GM21390 (cell line): ENCODE results near the gene MYO7B.

Experiments
- ATAC-seq: cut with Tn5 transposase; IDR thresholded peaks from one replicate; pipeline ENCODE4 v1.9.1; 2021; ENCODE audit not compliant: unreplicated experiment

The MYO7B gene

GRCh38 chr2:127646487-127647241 is 111.2 kb downstream of the MYO7B start:
- ATAC-seq = no peak

DNA sequence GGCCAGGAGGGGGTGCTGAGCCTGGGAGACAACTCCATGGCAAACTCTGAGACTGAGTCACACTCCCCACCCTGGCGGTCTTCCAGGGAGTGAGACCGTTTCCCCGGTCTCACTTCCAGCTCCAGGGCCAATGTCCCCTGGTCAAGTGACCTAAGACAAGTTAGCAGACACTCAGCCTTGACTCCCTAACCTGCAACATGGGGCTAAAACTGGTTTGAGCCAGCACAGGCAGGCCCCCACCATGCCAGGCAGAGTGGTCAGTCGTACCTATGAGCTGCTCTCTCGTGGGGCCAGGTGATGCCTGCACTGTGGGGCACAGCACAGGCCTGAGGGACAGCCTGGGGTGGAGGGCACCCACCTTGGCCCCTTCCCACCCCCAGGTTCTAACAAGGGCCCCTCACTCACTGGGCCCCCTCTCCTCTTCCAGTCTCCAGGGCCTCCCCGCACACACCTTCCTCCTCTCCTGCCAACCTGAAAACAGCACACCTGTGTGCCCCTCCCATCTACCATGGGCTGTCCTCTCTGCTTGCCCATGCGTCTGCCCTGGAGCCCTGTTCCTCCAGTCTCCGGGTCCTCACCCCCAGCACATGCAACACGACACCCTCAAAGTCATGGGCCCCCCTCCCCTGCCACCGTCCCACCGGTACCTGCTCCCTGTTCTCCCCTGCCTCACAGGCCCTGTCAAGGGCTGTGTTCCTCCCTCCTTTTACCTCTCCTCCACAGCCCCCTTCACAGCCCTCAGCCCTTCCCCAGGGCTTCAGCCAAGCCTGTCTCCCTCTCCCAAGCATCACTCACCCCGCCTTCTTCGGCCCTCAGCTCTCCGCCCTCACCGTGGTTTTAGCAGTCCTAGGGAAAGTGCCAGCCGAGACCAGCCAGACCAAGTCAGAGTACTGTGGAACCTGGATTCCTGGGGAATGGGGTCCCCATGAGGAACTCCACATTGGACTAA is 112.0 kb downstream of the MYO7B start:
- ATAC-seq = no peak

DNA sequence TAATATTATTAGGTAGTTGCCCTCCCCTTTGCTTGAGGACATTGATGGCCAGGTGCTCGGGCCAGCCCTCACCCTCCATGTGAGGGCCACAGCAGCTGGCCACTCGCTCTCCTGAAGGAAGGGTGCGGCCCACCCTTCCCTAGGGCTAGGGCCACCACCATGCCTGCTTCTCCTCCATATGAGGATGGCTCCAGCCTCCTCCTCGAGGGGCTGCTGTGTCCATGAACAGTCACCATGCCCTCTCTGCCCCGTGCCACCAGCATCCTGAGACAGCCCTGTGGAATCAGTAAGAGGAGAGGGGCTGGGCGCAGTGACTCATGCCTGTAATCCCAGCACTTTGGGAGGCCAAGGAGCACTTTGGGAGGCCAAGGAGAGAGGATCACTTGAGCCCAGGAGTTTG is 112.8 kb downstream of the MYO7B start:
- no peak for ATAC-seq

DNA sequence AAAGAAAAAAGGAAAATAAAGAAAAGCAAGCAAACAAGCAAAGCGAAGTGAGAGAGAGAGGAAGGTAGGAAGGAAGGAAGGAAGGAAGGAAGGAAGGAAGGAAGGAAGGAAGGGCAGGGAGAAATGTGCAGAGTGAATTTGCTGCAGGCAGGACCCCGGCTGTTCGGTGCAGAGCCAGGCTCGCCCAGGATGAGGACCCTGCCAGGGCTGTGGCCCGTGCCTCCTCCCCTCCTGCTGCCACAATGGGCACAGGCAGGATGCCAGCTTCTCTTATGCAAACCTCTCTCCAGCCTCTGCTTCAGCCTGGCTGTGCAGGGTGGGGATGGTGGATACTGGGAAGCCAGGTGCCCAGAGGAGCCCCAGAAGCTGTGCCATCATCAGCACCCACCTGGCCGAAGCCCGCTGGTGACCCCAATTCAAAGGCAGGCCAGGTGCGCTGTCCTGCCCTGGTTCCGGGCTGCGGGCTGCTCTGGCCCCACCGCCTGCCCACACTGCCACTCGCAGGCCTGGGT is 113.7 kb downstream of the MYO7B start:
- no peak for ATAC-seq

DNA sequence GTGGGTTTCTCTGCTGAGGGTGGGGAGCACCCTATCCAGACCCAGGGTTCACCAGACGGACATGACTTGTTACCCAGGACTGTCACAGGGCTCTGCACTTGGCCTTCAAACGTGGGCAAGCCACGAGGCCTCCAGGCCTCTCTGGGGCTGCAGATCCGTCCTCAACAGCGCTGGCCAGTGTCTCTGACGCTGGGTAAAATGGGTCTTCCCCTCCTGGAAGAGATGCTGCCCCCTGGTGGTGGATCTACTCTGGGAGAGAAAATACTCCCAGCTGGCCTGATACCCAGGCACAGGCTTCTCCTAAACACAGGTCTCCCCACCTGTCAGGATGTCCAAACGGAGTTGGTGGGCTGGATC is 114.2 kb downstream of the MYO7B start:
- ATAC-seq = no peak

GRCh38 chr2:127650041-127650784 is 114.7 kb downstream of the MYO7B start:
- ATAC-seq = no peak

DNA sequence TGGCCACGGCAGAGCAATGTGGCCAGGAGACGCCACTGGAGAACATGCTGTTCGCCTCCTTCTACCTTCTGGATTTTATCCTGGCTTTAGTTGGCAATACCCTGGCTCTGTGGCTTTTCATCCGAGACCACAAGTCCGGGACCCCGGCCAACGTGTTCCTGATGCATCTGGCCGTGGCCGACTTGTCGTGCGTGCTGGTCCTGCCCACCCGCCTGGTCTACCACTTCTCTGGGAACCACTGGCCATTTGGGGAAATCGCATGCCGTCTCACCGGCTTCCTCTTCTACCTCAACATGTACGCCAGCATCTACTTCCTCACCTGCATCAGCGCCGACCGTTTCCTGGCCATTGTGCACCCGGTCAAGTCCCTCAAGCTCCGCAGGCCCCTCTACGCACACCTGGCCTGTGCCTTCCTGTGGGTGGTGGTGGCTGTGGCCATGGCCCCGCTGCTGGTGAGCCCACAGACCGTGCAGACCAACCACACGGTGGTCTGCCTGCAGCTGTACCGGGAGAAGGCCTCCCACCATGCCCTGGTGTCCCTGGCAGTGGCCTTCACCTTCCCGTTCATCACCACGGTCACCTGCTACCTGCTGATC is 115.4 kb downstream of the MYO7B start:
- ATAC-seq = no peak

DNA sequence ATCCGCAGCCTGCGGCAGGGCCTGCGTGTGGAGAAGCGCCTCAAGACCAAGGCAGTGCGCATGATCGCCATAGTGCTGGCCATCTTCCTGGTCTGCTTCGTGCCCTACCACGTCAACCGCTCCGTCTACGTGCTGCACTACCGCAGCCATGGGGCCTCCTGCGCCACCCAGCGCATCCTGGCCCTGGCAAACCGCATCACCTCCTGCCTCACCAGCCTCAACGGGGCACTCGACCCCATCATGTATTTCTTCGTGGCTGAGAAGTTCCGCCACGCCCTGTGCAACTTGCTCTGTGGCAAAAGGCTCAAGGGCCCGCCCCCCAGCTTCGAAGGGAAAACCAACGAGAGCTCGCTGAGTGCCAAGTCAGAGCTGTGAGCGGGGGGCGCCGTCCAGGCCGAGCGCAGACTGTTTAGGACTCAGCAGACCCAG is 115.9 kb downstream of the MYO7B start:
- no peak for ATAC-seq

- no peak for ATAC-seq
Observed at GRCh38 chr2:127651971-127652550, 116.6 kb downstream of the MYO7B start.

DNA sequence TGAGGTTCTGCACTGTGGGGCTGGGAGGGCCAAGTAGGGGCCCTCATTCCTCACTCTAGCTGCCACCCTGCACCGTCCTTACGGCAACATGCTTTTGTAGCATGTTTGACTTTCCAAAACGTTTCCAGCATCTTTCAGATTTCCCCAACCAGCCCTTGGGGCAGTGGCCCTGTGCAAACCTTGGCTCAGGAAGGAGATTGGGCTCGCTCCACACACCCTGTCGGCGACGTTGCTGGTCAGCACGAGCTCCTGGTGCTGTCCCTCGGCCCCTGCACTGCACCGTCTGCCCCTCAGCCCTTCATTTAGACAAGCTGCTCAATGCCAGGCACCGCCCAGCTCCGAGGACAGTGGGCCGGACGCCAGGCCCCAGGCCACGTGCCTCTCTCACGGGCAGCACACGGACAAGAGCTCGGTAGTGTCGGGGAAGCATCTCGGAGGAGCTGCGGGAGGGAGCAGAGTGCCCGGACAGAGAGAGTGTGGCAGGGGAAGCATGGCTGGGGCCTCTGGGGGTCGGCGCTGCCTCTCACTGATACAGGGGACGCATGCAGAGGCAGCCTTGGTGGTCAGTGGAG is 117.4 kb downstream of the MYO7B start:
- no peak for ATAC-seq

DNA sequence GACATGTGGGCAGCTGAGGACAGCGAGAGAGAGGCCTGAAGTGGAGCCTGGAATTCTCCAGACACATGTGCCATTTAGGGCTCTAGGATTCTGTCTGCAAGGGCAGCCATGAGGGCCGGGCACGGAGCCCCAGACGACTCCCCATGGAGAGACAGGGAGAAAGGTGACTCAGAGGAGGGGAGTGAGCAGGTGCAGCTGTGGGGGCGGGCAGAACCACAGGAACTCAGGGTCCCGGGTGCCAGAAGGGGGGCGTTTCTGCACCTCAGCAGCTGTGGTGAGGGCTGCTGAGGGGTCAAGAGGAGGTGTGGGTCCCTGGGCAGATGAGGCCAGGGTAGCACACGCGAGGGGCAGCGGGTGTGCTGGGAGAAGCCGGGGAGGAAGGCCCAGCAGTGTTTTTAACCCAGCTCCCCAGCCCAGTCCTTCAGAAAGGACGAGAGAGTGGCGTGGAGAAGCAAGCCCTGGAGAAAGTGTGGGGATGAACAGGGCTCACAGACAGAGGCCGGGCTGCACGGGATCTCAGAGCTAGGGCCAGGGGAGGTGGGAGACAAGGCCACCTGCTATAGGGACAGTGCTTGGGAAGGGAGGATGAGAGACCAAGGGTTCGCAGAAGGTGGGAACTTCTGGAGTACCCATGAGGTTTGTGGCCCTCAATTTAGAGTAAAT is 118.1 kb downstream of the MYO7B start:
- ATAC-seq = no peak

- ATAC-seq = no peak
Observed at GRCh38 chr2:127654084-127654837, 118.8 kb downstream of the MYO7B start.

- no peak for ATAC-seq
Observed at GRCh38 chr2:127654838-127655175, 119.3 kb downstream of the MYO7B start.

GRCh38 chr2:127655209-127656073 is 120.0 kb downstream of the MYO7B start:
- ATAC-seq = no peak

DNA sequence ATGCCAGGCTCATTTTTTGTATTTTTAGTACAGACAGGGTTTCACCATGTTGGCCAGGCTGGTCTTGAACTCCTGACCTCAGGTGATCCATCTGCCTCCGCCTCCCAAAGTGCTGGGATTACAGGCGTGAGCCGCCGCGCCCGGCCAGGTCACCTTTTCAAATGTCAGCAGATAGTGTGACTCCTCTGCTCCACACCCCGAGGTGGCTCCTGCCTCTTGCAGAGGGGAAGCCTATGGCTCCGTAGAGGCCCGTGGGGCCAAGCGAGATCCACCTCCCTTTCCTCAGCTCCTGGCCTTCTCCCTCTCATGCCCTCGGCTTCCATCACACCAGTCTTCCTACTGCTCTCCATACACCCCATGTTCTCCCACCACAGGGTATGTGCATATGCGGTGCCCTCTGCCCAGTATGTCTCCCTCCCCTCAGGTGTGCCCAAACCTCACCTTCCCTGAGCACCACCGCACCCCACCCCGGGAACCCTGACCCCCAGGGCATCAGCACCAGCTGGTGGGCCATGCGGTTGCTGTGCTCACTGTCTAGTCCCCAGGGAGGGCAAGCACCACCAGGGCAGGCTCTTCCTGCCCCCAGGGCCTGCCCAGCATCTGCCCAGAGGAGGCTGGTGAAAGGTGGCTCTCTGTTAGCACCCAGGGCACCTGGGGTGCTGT is 121.2 kb downstream of the MYO7B start:
- ATAC-seq = no peak

DNA sequence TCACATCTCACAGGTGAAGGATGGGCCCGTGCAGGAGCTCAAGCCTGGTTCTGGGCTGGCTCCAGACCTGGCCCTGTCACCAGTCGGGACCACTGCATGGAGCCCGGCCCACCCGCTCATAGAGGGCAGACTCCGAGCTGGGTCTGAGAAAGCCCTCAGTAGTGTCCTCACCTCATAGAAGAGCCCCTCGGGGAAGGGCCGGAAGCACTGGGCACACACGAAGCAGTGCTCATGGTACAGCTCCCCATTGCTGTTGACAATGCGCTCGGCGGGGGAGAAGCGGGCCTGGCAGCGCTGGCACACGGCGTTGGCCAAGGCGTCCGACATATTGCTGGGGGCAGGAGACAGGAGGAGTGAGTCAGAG is 121.7 kb downstream of the MYO7B start:
- no peak for ATAC-seq

GRCh38 chr2:127658146-127658545 is 122.7 kb downstream of the MYO7B start:
- no peak for ATAC-seq
